K562 (cell line): ENCODE data around the gene PRR36. TPM values are rescaled to one million over a fixed set of nuclear protein-coding genes. Genes with fewer than 3 reads are reported as not detected.

Experiments
- DIDO1 ChIP-seq: fragments of 450-650 bp; IDR thresholded peaks from 2 replicates; pipeline ENCODE4 v1.6.1; 2016; ENCODE audit warnings: low read depth, missing biosample characterization, missing genetic modification characterization
- ELF2 ChIP-seq: fragments of 250-450 bp; sonication (Bioruptor Pico); IDR thresholded peaks from 2 replicates; pipeline ENCODE4 v1.5.0; 2021; ENCODE audit warnings: mild to moderate bottlenecking
- JUND ChIP-seq, 2 experiments: IDR thresholded peaks; 2 replicates in 1 of 2; 3 replicates in 1 of 2; pipeline ENCODE4 v1.6.1; 2011; ENCODE audit warnings: borderline replicate concordance in 2 of 2, low read depth in 2 of 2, low read length in 2 of 2, improper control_type of control experiment in 1 of 2, missing biosample characterization in 1 of 2, missing genetic modification characterization in 1 of 2, missing genetic modification reagents in 1 of 2
- MAFF ChIP-seq: IDR thresholded peaks from 2 replicates; pipeline ENCODE4 v1.6.1; 2012; ENCODE audit warnings: low read length, improper control_type of control experiment
- MED1 ChIP-seq: sonication (generic); formaldehyde crosslinking; IDR thresholded peaks from 2 replicates; pipeline ENCODE4 v1.8.1; 2023; ENCODE audit warnings: missing genetic modification reagents, borderline replicate concordance
- MTF1 ChIP-seq: fragments of 250-450 bp; sonication (Bioruptor Pico); IDR thresholded peaks from 2 replicates; pipeline ENCODE4 v1.9.0; 2021; ENCODE audit warnings: moderate library complexity, mild to moderate bottlenecking, inconsistent platforms, borderline replicate concordance
- NFXL1 ChIP-seq: fragments of 450-650 bp; formaldehyde crosslinking; IDR thresholded peaks from 2 replicates; pipeline ENCODE4 v1.4.0; 2021; ENCODE audit warnings: mild to moderate bottlenecking
- NR3C1 ChIP-seq: sonication (generic); formaldehyde crosslinking; IDR thresholded peaks from 2 replicates; pipeline ENCODE4 v1.8.1; 2022; ENCODE audit warnings: missing genetic modification reagents
- NR4A1 ChIP-seq, 2 experiments: fragments of 250-450 bp in 1 of 2; fragments of 450-650 bp in 1 of 2; sonication (Bioruptor Pico) in 1 of 2; IDR thresholded peaks; 2 replicates each; pipeline versions ENCODE4 v1.4.0 to v1.6.1; 2016 to 2020; ENCODE audit warnings: mild to moderate bottlenecking in 2 of 2, missing compliant biosample characterization in 1 of 2, missing genetic modification characterization in 1 of 2, moderate library complexity in 1 of 2
- POLR2AphosphoS5 ChIP-seq: IDR thresholded peaks from 2 replicates; pipeline ENCODE4 v1.6.1; 2011; ENCODE audit warnings: mild to moderate bottlenecking, low read depth, low read length, moderate library complexity; ENCODE audit not compliant: control insufficient read depth, insufficient read depth
- SIRT6 ChIP-seq: IDR thresholded peaks from one replicate; pipeline ENCODE4 v1.6.1; 2012; ENCODE audit warnings: low read depth, mild to moderate bottlenecking, control low read depth, inconsistent platforms, low read length, moderate library complexity
- SMC3 ChIP-seq: conservative IDR thresholded peaks from 2 replicates; pipeline ENCODE4 v1.6.1; 2011; ENCODE audit warnings: low read depth, low read length, improper control_type of control experiment; ENCODE audit not compliant: insufficient read depth
- TCF7 ChIP-seq: sonication (generic); IDR thresholded peaks from 2 replicates; pipeline ENCODE4 v1.6.1; 2016; ENCODE audit warnings: antibody characterized with exemption, borderline replicate concordance
- YBX1 ChIP-seq: fragments of 450-650 bp; IDR thresholded peaks from 2 replicates; pipeline ENCODE4 v1.7.1; 2016; ENCODE audit warnings: mild to moderate bottlenecking
- ZNF23 ChIP-seq: fragments of 250-450 bp; sonication (Bioruptor Pico); IDR thresholded peaks from 2 replicates; pipeline ENCODE4 v1.4.0; 2020; ENCODE audit warnings: mild to moderate bottlenecking
- ZNF57 ChIP-seq: fragments of 450-650 bp; formaldehyde crosslinking; IDR thresholded peaks from 2 replicates; pipeline ENCODE4 v1.4.0; 2020; ENCODE audit warnings: mild to moderate bottlenecking, moderate library complexity
- ZNF764 ChIP-seq: fragments of 250-450 bp; sonication (Bioruptor Pico); IDR thresholded peaks from 2 replicates; pipeline ENCODE4 v1.4.0; 2020; ENCODE audit warnings: low read depth, mild to moderate bottlenecking, moderate library complexity
- polyA plus RNA-seq, 8 experiments: library from polyadenylated mRNA; depleted of rRNA in 4 of 8; stranded (reverse) in 5 of 8; unstranded in 3 of 8; fragments of >200 nt; fragmentation: Nextera tagmentation in 2 of 8; fragmentation: Illumina TruSeq in 1 of 8; extraction: Ambion mirVana in 2 of 8; extraction: Trizol in 1 of 8; gene quantifications; 2 replicates each; pipeline versions ENCODE4 v1.2.1 to v1.2.3, GENCODE V29; 2011 to 2014; ENCODE audit warnings: inconsistent platforms in 1 of 8, missing spikeins in 1 of 8
- total RNA-seq, 7 experiments: library from RNA; depleted of rRNA in 6 of 7; stranded (reverse); fragments of >200 nt in 6 of 7; fragmentation: Illumina TruSeq in 2 of 7; extraction: Trizol in 2 of 7; gene quantifications; 2 replicates each; pipeline versions ENCODE4 v1.2.1 to v1.2.3, GENCODE V29; 2011 to 2021; ENCODE audit warnings: low replicate concordance in 1 of 7
- TF ChIP-seq, protein P1 (sequence below): fragments of 450-650 bp; IDR thresholded peaks from 2 replicates; pipeline ENCODE4 v1.6.1; 2017; ENCODE audit warnings: antibody characterized with exemption, mild to moderate bottlenecking
- TF ChIP-seq, protein P2 (sequence below), 3 experiments: IDR thresholded peaks in 2 of 3; conservative IDR thresholded peaks in 1 of 3; 2 replicates each; pipeline ENCODE4 v1.5.1; 2011 to 2012; ENCODE audit warnings: low read length in 3 of 3, mild to moderate bottlenecking in 3 of 3, control low read depth in 2 of 3, improper control_type of control experiment in 1 of 3, inconsistent platforms in 1 of 3, low read depth in 1 of 3, mixed read lengths in 1 of 3, moderate library complexity in 1 of 3; ENCODE audit not compliant: insufficient read depth in 2 of 3
- TF ChIP-seq, protein P3 (sequence below): sonication (generic); formaldehyde crosslinking; IDR thresholded peaks from 2 replicates; pipeline ENCODE4 v1.8.0; 2022; ENCODE audit warnings: mild to moderate bottlenecking, missing genetic modification reagents

Gene PRR36
- total and polyA plus RNA-seq, 9 of the 15 experiments (the other 6 are each of a cell fraction or from before 2014, with no cell fraction given) = 0.05 to 0.42 (median 0.06) TPM; not detected in 6

DNA sequence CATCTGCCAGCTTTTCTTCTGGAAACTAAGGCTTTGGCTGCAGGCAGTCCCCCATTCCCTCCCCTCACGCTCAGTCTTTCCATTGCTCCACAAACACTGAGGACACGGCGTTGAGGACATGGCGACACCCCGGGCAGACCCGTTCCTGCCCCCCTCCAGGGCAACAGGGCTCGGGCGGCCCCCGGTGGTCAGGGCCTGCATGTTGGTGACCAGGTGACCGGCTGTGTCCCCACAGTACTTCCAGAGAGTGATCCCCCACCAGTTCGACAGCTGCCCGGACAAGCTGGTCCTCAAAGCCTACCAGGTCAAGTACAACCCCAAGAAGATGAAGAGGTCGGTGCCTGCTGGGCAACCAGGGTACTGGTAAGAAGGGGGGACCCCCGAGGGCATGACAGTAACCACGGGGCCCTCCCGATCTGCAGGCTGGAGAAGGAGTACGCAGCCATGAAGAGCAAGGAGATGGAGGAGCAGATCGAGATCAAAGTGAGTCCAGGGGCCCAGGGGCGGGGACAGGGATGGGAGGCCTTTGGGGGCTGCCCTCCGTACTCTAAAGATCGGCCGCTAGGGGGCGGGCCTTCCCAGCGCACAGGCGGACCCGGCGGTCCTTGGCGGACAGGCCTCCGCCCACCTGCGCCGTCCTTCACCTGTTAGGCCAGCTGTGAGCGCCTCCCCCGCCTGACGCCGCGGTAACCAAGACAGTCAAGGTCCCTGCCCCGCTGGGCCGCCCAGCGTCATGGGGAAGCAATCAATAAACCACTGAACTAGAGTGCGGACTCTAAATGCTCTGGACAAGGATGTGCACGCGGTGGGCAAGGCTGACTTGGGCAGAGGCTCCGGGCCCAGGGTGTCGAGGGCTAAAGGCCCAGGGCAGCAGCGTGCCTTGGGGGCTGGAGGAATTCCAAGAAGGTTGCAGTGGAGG, 21.1 kb downstream of the PRR36 start (continued):
- no peak for TF ChIP-seq ZNF764
- TF ChIP-seq, protein P1, sequence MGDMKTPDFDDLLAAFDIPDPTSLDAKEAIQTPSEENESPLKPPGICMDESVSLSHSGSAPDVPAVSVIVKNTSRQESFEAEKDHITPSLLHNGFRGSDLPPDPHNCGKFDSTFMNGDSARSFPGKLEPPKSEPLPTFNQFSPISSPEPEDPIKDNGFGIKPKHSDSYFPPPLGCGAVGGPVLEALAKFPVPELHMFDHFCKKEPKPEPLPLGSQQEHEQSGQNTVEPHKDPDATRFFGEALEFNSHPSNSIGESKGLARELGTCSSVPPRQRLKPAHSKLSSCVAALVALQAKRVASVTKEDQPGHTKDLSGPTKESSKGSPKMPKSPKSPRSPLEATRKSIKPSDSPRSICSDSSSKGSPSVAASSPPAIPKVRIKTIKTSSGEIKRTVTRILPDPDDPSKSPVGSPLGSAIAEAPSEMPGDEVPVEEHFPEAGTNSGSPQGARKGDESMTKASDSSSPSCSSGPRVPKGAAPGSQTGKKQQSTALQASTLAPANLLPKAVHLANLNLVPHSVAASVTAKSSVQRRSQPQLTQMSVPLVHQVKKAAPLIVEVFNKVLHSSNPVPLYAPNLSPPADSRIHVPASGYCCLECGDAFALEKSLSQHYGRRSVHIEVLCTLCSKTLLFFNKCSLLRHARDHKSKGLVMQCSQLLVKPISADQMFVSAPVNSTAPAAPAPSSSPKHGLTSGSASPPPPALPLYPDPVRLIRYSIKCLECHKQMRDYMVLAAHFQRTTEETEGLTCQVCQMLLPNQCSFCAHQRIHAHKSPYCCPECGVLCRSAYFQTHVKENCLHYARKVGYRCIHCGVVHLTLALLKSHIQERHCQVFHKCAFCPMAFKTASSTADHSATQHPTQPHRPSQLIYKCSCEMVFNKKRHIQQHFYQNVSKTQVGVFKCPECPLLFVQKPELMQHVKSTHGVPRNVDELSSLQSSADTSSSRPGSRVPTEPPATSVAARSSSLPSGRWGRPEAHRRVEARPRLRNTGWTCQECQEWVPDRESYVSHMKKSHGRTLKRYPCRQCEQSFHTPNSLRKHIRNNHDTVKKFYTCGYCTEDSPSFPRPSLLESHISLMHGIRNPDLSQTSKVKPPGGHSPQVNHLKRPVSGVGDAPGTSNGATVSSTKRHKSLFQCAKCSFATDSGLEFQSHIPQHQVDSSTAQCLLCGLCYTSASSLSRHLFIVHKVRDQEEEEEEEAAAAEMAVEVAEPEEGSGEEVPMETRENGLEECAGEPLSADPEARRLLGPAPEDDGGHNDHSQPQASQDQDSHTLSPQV = no peak
- TF ChIP-seq, protein P2, sequence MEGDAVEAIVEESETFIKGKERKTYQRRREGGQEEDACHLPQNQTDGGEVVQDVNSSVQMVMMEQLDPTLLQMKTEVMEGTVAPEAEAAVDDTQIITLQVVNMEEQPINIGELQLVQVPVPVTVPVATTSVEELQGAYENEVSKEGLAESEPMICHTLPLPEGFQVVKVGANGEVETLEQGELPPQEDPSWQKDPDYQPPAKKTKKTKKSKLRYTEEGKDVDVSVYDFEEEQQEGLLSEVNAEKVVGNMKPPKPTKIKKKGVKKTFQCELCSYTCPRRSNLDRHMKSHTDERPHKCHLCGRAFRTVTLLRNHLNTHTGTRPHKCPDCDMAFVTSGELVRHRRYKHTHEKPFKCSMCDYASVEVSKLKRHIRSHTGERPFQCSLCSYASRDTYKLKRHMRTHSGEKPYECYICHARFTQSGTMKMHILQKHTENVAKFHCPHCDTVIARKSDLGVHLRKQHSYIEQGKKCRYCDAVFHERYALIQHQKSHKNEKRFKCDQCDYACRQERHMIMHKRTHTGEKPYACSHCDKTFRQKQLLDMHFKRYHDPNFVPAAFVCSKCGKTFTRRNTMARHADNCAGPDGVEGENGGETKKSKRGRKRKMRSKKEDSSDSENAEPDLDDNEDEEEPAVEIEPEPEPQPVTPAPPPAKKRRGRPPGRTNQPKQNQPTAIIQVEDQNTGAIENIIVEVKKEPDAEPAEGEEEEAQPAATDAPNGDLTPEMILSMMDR (IDR thresholded peaks at IDR 0.05 in 2 of 3, conservative IDR thresholded peaks at IDR 0.05 in 1 of 3; ENCODE audit: insufficient read depth in 2 of 3, low read depth in 1 of 3, low read length in 3 of 3) = peak; percentile 83 to 90 (median 86); a peak in 5 of 6 replicates
- no peak for TF ChIP-seq MTF1 (CRISPR knock-in tag)
- TF ChIP-seq MAFF = no peak
- TF ChIP-seq JUND (IDR thresholded peaks at IDR 0.05; ENCODE audit: borderline replicate concordance, low read depth, low read length) = 0 out of 2 replicates have a peak, but pooled peaks have one; percentile 29
- TF ChIP-seq JUND (tag; IDR thresholded peaks at IDR 0.05; ENCODE audit: borderline replicate concordance, low read depth, low read length) = no peak
- no peak for TF ChIP-seq DIDO1 (tag)
- no peak for TF ChIP-seq NR3C1 (CRISPR knock-in tag)
- TF ChIP-seq SIRT6 = no peak
- no peak for TF ChIP-seq ZNF57 (CRISPR knock-in tag)
- TF ChIP-seq POLR2AphosphoS5 = no peak
- no peak for TF ChIP-seq ZNF23 (CRISPR knock-in tag)
- peak; percentile 69 for TF ChIP-seq SMC3
- TF ChIP-seq ELF2 = no peak
- no peak for TF ChIP-seq YBX1
- TF ChIP-seq, protein P3, sequence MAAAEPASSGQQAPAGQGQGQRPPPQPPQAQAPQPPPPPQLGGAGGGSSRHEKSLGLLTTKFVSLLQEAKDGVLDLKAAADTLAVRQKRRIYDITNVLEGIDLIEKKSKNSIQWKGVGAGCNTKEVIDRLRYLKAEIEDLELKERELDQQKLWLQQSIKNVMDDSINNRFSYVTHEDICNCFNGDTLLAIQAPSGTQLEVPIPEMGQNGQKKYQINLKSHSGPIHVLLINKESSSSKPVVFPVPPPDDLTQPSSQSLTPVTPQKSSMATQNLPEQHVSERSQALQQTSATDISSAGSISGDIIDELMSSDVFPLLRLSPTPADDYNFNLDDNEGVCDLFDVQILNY (CRISPR knock-in tag) = no peak
- TF ChIP-seq NR4A1 (CRISPR knock-in tag; IDR thresholded peaks at IDR 0.05) = 0 out of 2 replicates have a peak, but pooled peaks have one; percentile 34
- no peak for TF ChIP-seq NR4A1 (tag; IDR thresholded peaks at IDR 0.05)
- no peak for TF ChIP-seq NFXL1 (CRISPR knock-in tag)
- peak; percentile 49; the same call in 1 of the 2 replicates for TF ChIP-seq TCF7
- no peak for TF ChIP-seq MED1 (CRISPR knock-in tag)
